ENCODE data around the gene TTC34. TPM values are rescaled to one million over a fixed set of nuclear protein-coding genes. Genes with fewer than 3 reads are reported as not detected.
"Not testable (repeated sequence)": the region's sequence is repeated elsewhere in the genome, so short reads cannot be mapped to it uniquely, and the experiment has no call there.

TTC34 gene
- total and polyA plus RNA-seq, 2 experiments from 2014 or later, result 0.05 to 0.22 TPM

GRCh38 chr1:2683321-2683741, 118.2 kb downstream of the TTC34 start:
- H3K27ac ChIP-seq; H3K9me3 ChIP-seq (ENCODE audit: low read depth); H3K27me3 ChIP-seq (replicated peaks; ENCODE audit: insufficient read depth); H3F3A ChIP-seq (ENCODE audit: insufficient read depth); in situ Hi-C loops (cut with MboI); H4K20me1 ChIP-seq (ENCODE audit: insufficient read depth); H3K36me3 ChIP-seq (ENCODE audit: low read depth); H3K4me2 ChIP-seq (ENCODE audit: unreplicated experiment); H3K9ac ChIP-seq; H3K4me1 ChIP-seq (ENCODE audit: insufficient read depth); DNase-seq; H3K4me3 ChIP-seq; H3K79me2 ChIP-seq (ENCODE audit: insufficient read depth); H3K9me2 ChIP-seq (ENCODE audit: insufficient read depth); H2AFZ ChIP-seq: not testable (repeated sequence)
- WGBS, 2 experiments (ENCODE audit: low coverage in 1 of 2, low lambda C conversion rate in 2 of 2, missing lambda C conversion rate in 2 of 2), result 16 to 20% methylated on average over 9 of the region's 9 CpGs

GRCh38 chr1:2682879-2683278, 118.6 kb downstream of the TTC34 start:
- 31 to 45% methylated on average over 5 to 8 of the region's 11 CpGs for WGBS, 2 experiments (ENCODE audit: low coverage in 1 of 2, low lambda C conversion rate in 2 of 2, missing lambda C conversion rate in 2 of 2)
- DNase-seq; H3K4me3 ChIP-seq; H4K20me1 ChIP-seq (ENCODE audit: insufficient read depth); H2AFZ ChIP-seq; H3K9me3 ChIP-seq (ENCODE audit: low read depth); in situ Hi-C loops (cut with MboI); H3K79me2 ChIP-seq (ENCODE audit: insufficient read depth); H3K36me3 ChIP-seq (ENCODE audit: low read depth); H3K9ac ChIP-seq; H3K4me1 ChIP-seq (ENCODE audit: insufficient read depth); H3K9me2 ChIP-seq (ENCODE audit: insufficient read depth); H3K27ac ChIP-seq; H3K27me3 ChIP-seq (replicated peaks; ENCODE audit: insufficient read depth); H3F3A ChIP-seq (ENCODE audit: insufficient read depth); H3K4me2 ChIP-seq (ENCODE audit: unreplicated experiment): not testable (repeated sequence)

GRCh38 chr1:2676726-2677125, 124.8 kb downstream of the TTC34 start:
- H3F3A ChIP-seq (ENCODE audit: insufficient read depth); H3K79me2 ChIP-seq (ENCODE audit: insufficient read depth); H4K20me1 ChIP-seq (ENCODE audit: insufficient read depth); H3K27me3 ChIP-seq (replicated peaks; ENCODE audit: insufficient read depth); H3K4me1 ChIP-seq (ENCODE audit: insufficient read depth); H3K4me3 ChIP-seq; H3K27ac ChIP-seq; H3K9me3 ChIP-seq (ENCODE audit: low read depth); H3K36me3 ChIP-seq (ENCODE audit: low read depth); H2AFZ ChIP-seq; H3K9ac ChIP-seq; H3K4me2 ChIP-seq (ENCODE audit: unreplicated experiment); DNase-seq; in situ Hi-C loops (cut with MboI); H3K9me2 ChIP-seq (ENCODE audit: insufficient read depth): not testable (repeated sequence)
- 56 to 68% methylated on average over 2 of the region's 10 CpGs for WGBS, 2 experiments (ENCODE audit: low coverage in 1 of 2, low lambda C conversion rate in 2 of 2, missing lambda C conversion rate in 2 of 2)

GRCh38 chr1:2671656-2672055, 129.8 kb downstream of the TTC34 start:
- H3K27me3 ChIP-seq (replicated peaks; ENCODE audit: insufficient read depth); H3F3A ChIP-seq (ENCODE audit: insufficient read depth); DNase-seq; H3K9me3 ChIP-seq (ENCODE audit: low read depth); H3K27ac ChIP-seq; H3K4me2 ChIP-seq (ENCODE audit: unreplicated experiment); H3K9me2 ChIP-seq (ENCODE audit: insufficient read depth); H3K79me2 ChIP-seq (ENCODE audit: insufficient read depth); H3K36me3 ChIP-seq (ENCODE audit: low read depth); H3K4me3 ChIP-seq; H3K4me1 ChIP-seq (ENCODE audit: insufficient read depth); H2AFZ ChIP-seq; in situ Hi-C loops (cut with MboI); H3K9ac ChIP-seq; H4K20me1 ChIP-seq (ENCODE audit: insufficient read depth): not testable (repeated sequence)
- 25% methylated on average over 9 to 10 of the region's 11 CpGs for WGBS, 2 experiments (ENCODE audit: low coverage in 1 of 2, low lambda C conversion rate in 2 of 2, missing lambda C conversion rate in 2 of 2)

GRCh38 chr1:2659806-2660205, 141.7 kb downstream of the TTC34 start:
- H3F3A ChIP-seq (ENCODE audit: insufficient read depth); H3K36me3 ChIP-seq (ENCODE audit: low read depth); H3K4me1 ChIP-seq (ENCODE audit: insufficient read depth); H3K27me3 ChIP-seq (replicated peaks; ENCODE audit: insufficient read depth); H3K4me3 ChIP-seq; H2AFZ ChIP-seq; DNase-seq; H3K9me2 ChIP-seq (ENCODE audit: insufficient read depth); H3K27ac ChIP-seq; H4K20me1 ChIP-seq (ENCODE audit: insufficient read depth); H3K79me2 ChIP-seq (ENCODE audit: insufficient read depth); H3K4me2 ChIP-seq (ENCODE audit: unreplicated experiment); H3K9ac ChIP-seq; in situ Hi-C loops (cut with MboI); H3K9me3 ChIP-seq (ENCODE audit: low read depth): not testable (repeated sequence)
- 32 to 38% methylated on average over 7 to 8 of the region's 8 CpGs for WGBS, 2 experiments (ENCODE audit: low coverage in 1 of 2, low lambda C conversion rate in 2 of 2, missing lambda C conversion rate in 2 of 2)

GRCh38 chr1:2657909-2658308, 143.6 kb downstream of the TTC34 start:
- H3K36me3 ChIP-seq (ENCODE audit: low read depth); H3K27me3 ChIP-seq (replicated peaks; ENCODE audit: insufficient read depth); H3K4me1 ChIP-seq (ENCODE audit: insufficient read depth); H2AFZ ChIP-seq; H3K4me2 ChIP-seq (ENCODE audit: unreplicated experiment); H3K9me2 ChIP-seq (ENCODE audit: insufficient read depth); H3K4me3 ChIP-seq; H4K20me1 ChIP-seq (ENCODE audit: insufficient read depth); DNase-seq; H3K9ac ChIP-seq; in situ Hi-C loops (cut with MboI); H3K79me2 ChIP-seq (ENCODE audit: insufficient read depth); H3K27ac ChIP-seq; H3K9me3 ChIP-seq (ENCODE audit: low read depth); H3F3A ChIP-seq (ENCODE audit: insufficient read depth): not testable (repeated sequence)
- WGBS, 2 experiments (ENCODE audit: low coverage in 1 of 2, low lambda C conversion rate in 2 of 2, missing lambda C conversion rate in 2 of 2), result 56 to 70% methylated on average over 7 of the region's 10 CpGs

GRCh38 chr1:2657124-2657523, 144.4 kb downstream of the TTC34 start:
- H3K4me3 ChIP-seq; H3K36me3 ChIP-seq (ENCODE audit: low read depth); H3K9me2 ChIP-seq (ENCODE audit: insufficient read depth); H3F3A ChIP-seq (ENCODE audit: insufficient read depth); DNase-seq; H3K4me2 ChIP-seq (ENCODE audit: unreplicated experiment); H3K9ac ChIP-seq; H3K27me3 ChIP-seq (replicated peaks; ENCODE audit: insufficient read depth); in situ Hi-C loops (cut with MboI); H2AFZ ChIP-seq; H3K79me2 ChIP-seq (ENCODE audit: insufficient read depth); H3K27ac ChIP-seq; H4K20me1 ChIP-seq (ENCODE audit: insufficient read depth); H3K9me3 ChIP-seq (ENCODE audit: low read depth); H3K4me1 ChIP-seq (ENCODE audit: insufficient read depth): not testable (repeated sequence)
- WGBS, 2 experiments (ENCODE audit: low coverage in 1 of 2, low lambda C conversion rate in 2 of 2, missing lambda C conversion rate in 2 of 2), result 17 to 31% methylated on average over 6 to 11 of the region's 12 CpGs

Data from GM23248 (cell line).